Motor neuron (in vitro differentiated cells): ENCODE data around the gene SLC37A1. TPM values are rescaled to one million over a fixed set of nuclear protein-coding genes. Genes with fewer than 3 reads are reported as not detected.

ENCODE experiments used
- ATAC-seq, 8 experiments: fragments of 200-7000 bp; cut with Tn5 transposase; replicated peaks in 6 of 8; 2 replicates each; pipeline ENCODE4 v1.8.0; 2021; ENCODE audit warnings: mild to moderate bottlenecking in 8 of 8, moderate library complexity in 8 of 8
- H3K27ac ChIP-seq, 2 donors: fragments of 250-450 bp; sonication (Bioruptor Pico); 2 replicates each; pipeline ENCODE4 v1.9.0; 2021; ENCODE audit warnings: antibody characterized with exemption in 2 of 2, mild to moderate bottlenecking in 2 of 2, moderate library complexity in 1 of 2
- H3K4me1 ChIP-seq, 2 donors: fragments of 250-450 bp; sonication (Bioruptor Pico); replicated peaks in 1 of 2; 2 replicates each; pipeline ENCODE4 v1.6.1; 2021; ENCODE audit warnings: antibody characterized with exemption in 2 of 2, mild to moderate bottlenecking in 2 of 2, moderate library complexity in 1 of 2
- H3K4me3 ChIP-seq, 5 donors: fragments of 250-450 bp; sonication (Bioruptor Pico); 2 replicates each; pipeline ENCODE4 v1.9.0; 2021; ENCODE audit warnings: antibody characterized with exemption in 5 of 5, mild to moderate bottlenecking in 5 of 5, moderate library complexity in 4 of 5
- WGBS, 10 experiments: fragments of 450-650 bp; shearing (Covaris generic); methylation state at CpG; one replicate each; pipeline ENCODE4 v1.0.0; 2022; 5-methylcytosine and 5-hydroxymethylcytosine counted together
- in situ Hi-C, 9 experiments: fragments of 400-800 bp; cut with MboI; loops; one replicate each; pipeline ENCODE4 v1.15.0; 2021; ENCODE audit warnings: low sequenced_read_pairs in 9 of 9, low pct_unique_long_range_greater_than_20kb in 2 of 9; ENCODE audit not compliant: unreplicated experiment in 9 of 9
- total RNA-seq, 8 experiments: library from RNA; unstranded; fragments of 300-600 nt; gene quantifications; 2 replicates each; pipeline versions ENCODE4 v1.2.3 to v1.2.4, GENCODE V29; 2022

SLC37A1 gene
- total RNA-seq, 8 experiments from 2014 or later, result 0.71 to 49.0 (median 14.1) TPM

- 20 to 83% (median 62%) methylated on average over 1 to 10 of the region's 12 CpGs; no CpG with 5 or more reads in 2 of the 10 experiments for WGBS, 10 experiments
- peaks cover 39 to 42% of the 10 kb centered on the region in 2 donors for H3K4me1 ChIP-seq
- peak overlapping the region in 2 of 5 donors; percentile 58 to 62 for H3K4me3 ChIP-seq
- ATAC-seq, result peak in 5 of 8 experiments; percentile 68 to 81 (median 71)
- H3K27ac ChIP-seq, result no peak overlapping the region
- in situ Hi-C loops, result no loop called here
These were observed 2.3 kb downstream of the SLC37A1 start for GRCh38 chr21:42515708-42516502.

- peaks cover 34 to 36% of the 10 kb centered on the region in 2 donors for H3K4me1 ChIP-seq
- 33 to 92% (median 53%) methylated on average over 1 to 5 of the region's 11 CpGs; no CpG with 5 or more reads in 6 of the 10 experiments for WGBS, 10 experiments
- no peak overlapping the region for H3K27ac ChIP-seq
- H3K4me3 ChIP-seq, result no peak overlapping the region
- ATAC-seq, result no peak
- in situ Hi-C loops, result no loop called here
These were observed 4.6 kb downstream of the SLC37A1 start for GRCh38 chr21:42518215-42518614.

GRCh38 chr21:42518626-42519025 is 5.0 kb downstream of the SLC37A1 start:
- Histone ChIP-seq H3K4me1 (peaks cover 37 to 38% of the 10 kb centered on the region in 2 donors), H3K27ac (no peak overlapping the region), H3K4me3 (no peak overlapping the region)
- in situ Hi-C loops, result no loop called here
- 92 to 100% (median 95%) methylated on average over 1 to 7 of the region's 7 CpGs; no CpG with 5 or more reads in 2 of the 10 experiments for WGBS, 10 experiments
- no peak for ATAC-seq

- 29 to 100% (median 63%) methylated on average over 1 to 16 of the region's 18 CpGs for WGBS, 10 experiments
- Histone ChIP-seq H3K4me3 (no peak overlapping the region), H3K4me1 (peaks cover 46 to 51% of the 10 kb centered on the region in 2 donors), H3K27ac (no peak overlapping the region)
- in situ Hi-C loops, result no loop called here
- no peak for ATAC-seq
These were observed 7.1 kb downstream of the SLC37A1 start for GRCh38 chr21:42520628-42521253.

GRCh38 chr21:42521384-42521783 is 7.7 kb downstream of the SLC37A1 start:
- no peak overlapping the region for H3K27ac ChIP-seq
- no peak for ATAC-seq
- H3K4me3 ChIP-seq, result no peak overlapping the region
- H3K4me1 ChIP-seq, result peaks cover 46 to 53% of the 10 kb centered on the region in 2 donors
- WGBS, 10 experiments, result 0 to 100% (median 67%) methylated on average over 1 of the region's 1 CpG; no CpG with 5 or more reads in 3 of the 10 experiments
- in situ Hi-C loops, result no loop called here

GRCh38 chr21:42521805-42522204 is 8.2 kb downstream of the SLC37A1 start:
- no peak for ATAC-seq
- 69 to 100% (median 92%) methylated on average over 1 to 6 of the region's 6 CpGs; no CpG with 5 or more reads in 2 of the 10 experiments for WGBS, 10 experiments
- Histone ChIP-seq H3K27ac (no peak overlapping the region), H3K4me3 (no peak overlapping the region), H3K4me1 (peaks cover 44 to 51% of the 10 kb centered on the region in 2 donors)
- in situ Hi-C loops, result no loop called here

GRCh38 chr21:42522271-42522670 is 8.6 kb downstream of the SLC37A1 start:
- H3K4me3 ChIP-seq, result no peak overlapping the region
- H3K27ac ChIP-seq, result no peak overlapping the region

GRCh38 chr21:42522771-42523170 is 9.1 kb downstream of the SLC37A1 start:
- peaks cover 41 to 42% of the 10 kb centered on the region in 2 donors for H3K4me1 ChIP-seq
- in situ Hi-C loops, result no loop called here
- 96 to 100% methylated on average over 1 to 4 of the region's 8 CpGs; no CpG with 5 or more reads in 8 of the 10 experiments for WGBS, 10 experiments
- no peak overlapping the region for H3K4me3 ChIP-seq
- no peak for ATAC-seq
- no peak overlapping the region for H3K27ac ChIP-seq

More at GRCh38 chr21:42522271-42522670, 8.6 kb downstream of the SLC37A1 start:
- no peak for ATAC-seq
- peaks cover 42 to 46% of the 10 kb centered on the region in 2 donors for H3K4me1 ChIP-seq
- 50 to 100% (median 90%) methylated on average over 1 to 14 of the region's 14 CpGs; no CpG with 5 or more reads in 1 of the 10 experiments for WGBS, 10 experiments
- in situ Hi-C loops, result no loop called here

- no peak for ATAC-seq
- Histone ChIP-seq H3K4me1 (peaks cover 37 to 42% of the 10 kb centered on the region in 2 donors), H3K4me3 (no peak overlapping the region), H3K27ac (peak overlapping the region; percentile 79 to 85)
- in situ Hi-C loops, result no loop called here
- 17 to 93% (median 85%) methylated on average over 2 to 6 of the region's 7 CpGs; no CpG with 5 or more reads in 4 of the 10 experiments for WGBS, 10 experiments
These were observed 9.6 kb downstream of the SLC37A1 start for GRCh38 chr21:42523211-42523610.

- ATAC-seq, result peak in 1 of 8 experiments; percentile 2
These were observed 10.3 kb downstream of the SLC37A1 start for GRCh38 chr21:42523941-42524340.

GRCh38 chr21:42524341-42525028 is 10.8 kb downstream of the SLC37A1 start:
- peak overlapping the region; percentile 79 to 85 for H3K27ac ChIP-seq
- WGBS, 10 experiments, result 0 to 10% (median 6%) methylated on average over 2 to 14 of the region's 17 CpGs; no CpG with 5 or more reads in 1 of the 10 experiments
- H3K4me3 ChIP-seq, result peak overlapping the region; percentile 8 to 39 (median 23)
- ATAC-seq, result peak; percentile 73 to 93 (median 88)
- H3K4me1 ChIP-seq, result peaks cover 36 to 42% of the 10 kb centered on the region in 2 donors
- in situ Hi-C loops, result loop anchor here in 2 of 9 experiments (25.0 kb wide), 1 partner anchor 212 kb away; the partner anchor contains the start of gene TFF3 (in 2 of the 2)

More at GRCh38 chr21:42523941-42524340, 10.3 kb downstream of the SLC37A1 start:
- peaks cover 36 to 42% of the 10 kb centered on the region in 2 donors for H3K4me1 ChIP-seq
- peak overlapping the region; percentile 79 to 85 for H3K27ac ChIP-seq
- in situ Hi-C loops, result no loop called here
- H3K4me3 ChIP-seq, result peak overlapping the region in 1 of 5 donors; percentile 39
- WGBS, 10 experiments, result 0 to 100% (median 57%) methylated on average over 1 to 9 of the region's 9 CpGs; no CpG with 5 or more reads in 1 of the 10 experiments

GRCh38 chr21:42525029-42525581 is 11.5 kb downstream of the SLC37A1 start:
- 0 to 25% (median 16%) methylated on average over 1 to 9 of the region's 15 CpGs; no CpG with 5 or more reads in 4 of the 10 experiments for WGBS, 10 experiments
- in situ Hi-C loops, result loop anchor here in 2 of 9 experiments (25.0 kb wide), 1 partner anchor 213 kb away; the partner anchor contains the start of gene TFF3 (in 2 of the 2)
- Histone ChIP-seq H3K4me3 (peak overlapping the region; percentile 8 to 39 (median 23)), H3K4me1 (peaks cover 36 to 45% of the 10 kb centered on the region in 2 donors), H3K27ac (peak overlapping the region; percentile 79 to 85)
- ATAC-seq, result peak; percentile 54 to 79 (median 70)
